Stimulated activated memory B cell treated with anti-CD40 and anti-IgM and Interleukin-4, amounts not matched to agents 10 μg/mL and 1 μg/mL and 100 μg/mL, for 72 hours (primary cell): Measurements from ENCODE around the gene TMEM263.
"Not testable (repeated sequence)": the region's sequence is repeated elsewhere in the genome, so short reads cannot be mapped to it uniquely, and the experiment has no call there.

Experiments used
- ATAC-seq: fragments of 150-1000 bp; cut with Tn5 transposase; 2 replicates; pipeline ENCODE4 v1.10.0; 2021
- H3K27ac Mint-ChIP-seq: one replicate; pipeline ENCODE4 v1.8.0; 2022; ENCODE audit warnings: mild to moderate bottlenecking, mixed read lengths
- H3K27me3 Mint-ChIP-seq: one replicate; pipeline ENCODE4 v1.8.0; 2022; ENCODE audit warnings: mixed read lengths
- H3K36me3 Mint-ChIP-seq: one replicate; pipeline ENCODE4 v1.8.0; 2022; ENCODE audit warnings: mixed read lengths
- H3K4me1 Mint-ChIP-seq: one replicate; pipeline ENCODE4 v1.8.0; 2022; ENCODE audit warnings: mixed read lengths
- H3K4me3 Mint-ChIP-seq: one replicate; pipeline ENCODE4 v1.8.0; 2022; ENCODE audit warnings: mild to moderate bottlenecking, moderate library complexity, mixed read lengths
- H3K9me3 Mint-ChIP-seq: one replicate; pipeline ENCODE4 v1.8.0; 2022; ENCODE audit warnings: mixed read lengths

The TMEM263 gene

GRCh38 chr12:106987846-106988245 is 32.1 kb downstream of the TMEM263 start:
- peaks cover 38% of the 10 kb centered on the region for H3K4me1 Mint-ChIP-seq
- peaks cover 27% of the 10 kb centered on the region for H3K36me3 Mint-ChIP-seq
- peaks cover 11% of the 10 kb centered on the region for H3K9me3 Mint-ChIP-seq
- ATAC-seq, result no peak
- H3K27ac Mint-ChIP-seq, result no peak overlapping the region
- H3K27me3 Mint-ChIP-seq, result no peaks in the 10 kb centered on the region
- H3K4me3 Mint-ChIP-seq, result peak overlapping the region; percentile 99

DNA sequence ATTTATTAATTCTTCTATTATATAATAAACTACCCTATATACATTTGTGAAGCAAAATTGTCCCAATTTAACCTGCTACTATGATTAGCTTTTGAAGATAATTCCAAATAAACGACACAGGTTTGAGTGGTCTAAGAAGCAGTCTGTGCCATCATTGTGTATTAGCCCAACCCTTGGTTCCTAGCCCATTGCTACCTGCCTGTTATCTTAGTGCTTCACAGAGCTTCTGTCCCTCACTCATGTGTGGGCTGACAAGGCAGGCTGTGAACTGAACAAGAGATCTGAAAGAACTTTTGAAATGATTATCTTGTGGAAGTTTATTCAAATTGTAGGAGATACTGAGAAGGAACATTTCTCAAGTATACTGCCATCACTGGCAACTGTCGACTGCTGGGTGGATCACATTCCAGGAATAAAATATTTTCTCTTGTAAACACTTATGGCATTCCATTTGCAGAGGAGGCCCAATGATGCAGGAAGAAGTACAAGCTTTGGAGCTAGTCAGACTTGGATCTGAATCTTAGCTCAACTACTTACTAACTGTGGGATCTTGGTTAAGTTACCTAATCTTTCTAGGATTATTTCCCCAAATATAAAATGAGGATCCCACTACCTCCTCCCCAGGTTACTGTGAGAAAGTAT is 39.0 kb downstream of the TMEM263 start:
- H3K27me3 Mint-ChIP-seq, result no peaks in the 10 kb centered on the region
- peaks cover 12% of the 10 kb centered on the region for H3K36me3 Mint-ChIP-seq
- no peak overlapping the region for H3K4me3 Mint-ChIP-seq
- no peaks in the 10 kb centered on the region for H3K4me1 Mint-ChIP-seq
- ATAC-seq, result no peak
- no peaks in the 10 kb centered on the region for H3K9me3 Mint-ChIP-seq
- no peak overlapping the region for H3K27ac Mint-ChIP-seq

GRCh38 chr12:106996102-106996501 is 40.4 kb downstream of the TMEM263 start:
- not testable (repeated sequence) for H3K27ac Mint-ChIP-seq, H3K27me3 Mint-ChIP-seq, H3K9me3 Mint-ChIP-seq, H3K4me1 Mint-ChIP-seq, ATAC-seq, H3K4me3 Mint-ChIP-seq
- H3K36me3 Mint-ChIP-seq, result peaks cover 12% of the 10 kb centered on the region

GRCh38 chr12:106997916-106998315 is 42.2 kb downstream of the TMEM263 start:
- peaks cover 4% of the 10 kb centered on the region for H3K9me3 Mint-ChIP-seq
- H3K36me3 Mint-ChIP-seq, result peaks cover 17% of the 10 kb centered on the region
- ATAC-seq, result no peak
- H3K4me1 Mint-ChIP-seq, result no peaks in the 10 kb centered on the region
- no peak overlapping the region for H3K27ac Mint-ChIP-seq
- H3K4me3 Mint-ChIP-seq, result no peak overlapping the region
- no peaks in the 10 kb centered on the region for H3K27me3 Mint-ChIP-seq

- no peaks in the 10 kb centered on the region for H3K27me3 Mint-ChIP-seq
- no peaks in the 10 kb centered on the region for H3K4me1 Mint-ChIP-seq
- H3K4me3 Mint-ChIP-seq, result no peak overlapping the region
- peaks cover 4% of the 10 kb centered on the region for H3K9me3 Mint-ChIP-seq
- peaks cover 17% of the 10 kb centered on the region for H3K36me3 Mint-ChIP-seq
- H3K27ac Mint-ChIP-seq, result no peak overlapping the region
- ATAC-seq, result no peak
These were observed 43.7 kb downstream of the TMEM263 start for GRCh38 chr12:106999446-106999845.

- H3K27ac Mint-ChIP-seq, H3K9me3 Mint-ChIP-seq, H3K36me3 Mint-ChIP-seq, H3K4me1 Mint-ChIP-seq, H3K27me3 Mint-ChIP-seq, H3K4me3 Mint-ChIP-seq, ATAC-seq: not testable (repeated sequence)
These were observed 47.0 kb downstream of the TMEM263 start for GRCh38 chr12:107002665-107003064.

DNA sequence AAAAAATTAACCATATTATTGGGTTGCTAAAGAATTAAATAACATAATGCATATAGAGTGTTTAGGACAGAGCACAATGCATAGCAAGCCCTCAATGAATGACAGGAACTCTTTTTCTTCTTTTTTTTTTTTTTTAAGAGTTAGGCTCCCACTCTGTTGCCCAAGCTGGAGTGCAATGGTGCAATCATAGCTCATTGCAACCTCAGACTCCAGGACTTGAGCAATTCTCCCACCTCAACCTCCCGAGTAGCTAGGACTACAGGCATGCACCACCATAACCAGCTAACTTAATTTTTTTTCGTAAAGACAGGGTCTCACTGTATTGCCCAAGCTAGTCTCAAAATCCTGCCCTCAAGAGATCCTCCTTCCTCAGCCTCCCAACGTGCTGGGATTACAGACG is 51.7 kb downstream of the TMEM263 start:
- Mint-ChIP-seq H3K36me3 (peaks cover 6% of the 10 kb centered on the region), H3K9me3 (peaks cover 7% of the 10 kb centered on the region), H3K4me1 (no peaks in the 10 kb centered on the region), H3K4me3 (no peak overlapping the region), H3K27me3 (peaks cover 17% of the 10 kb centered on the region), H3K27ac (no peak overlapping the region)
- no peak for ATAC-seq

GRCh38 chr12:107011519-107011918 is 55.8 kb downstream of the TMEM263 start:
- no peaks in the 10 kb centered on the region for H3K4me1 Mint-ChIP-seq
- H3K9me3 Mint-ChIP-seq, result peaks cover 3% of the 10 kb centered on the region
- H3K4me3 Mint-ChIP-seq, result no peak overlapping the region
- H3K27ac Mint-ChIP-seq, result no peak overlapping the region
- peaks cover 6% of the 10 kb centered on the region for H3K36me3 Mint-ChIP-seq
- peaks cover 17% of the 10 kb centered on the region for H3K27me3 Mint-ChIP-seq
- ATAC-seq, result no peak

DNA sequence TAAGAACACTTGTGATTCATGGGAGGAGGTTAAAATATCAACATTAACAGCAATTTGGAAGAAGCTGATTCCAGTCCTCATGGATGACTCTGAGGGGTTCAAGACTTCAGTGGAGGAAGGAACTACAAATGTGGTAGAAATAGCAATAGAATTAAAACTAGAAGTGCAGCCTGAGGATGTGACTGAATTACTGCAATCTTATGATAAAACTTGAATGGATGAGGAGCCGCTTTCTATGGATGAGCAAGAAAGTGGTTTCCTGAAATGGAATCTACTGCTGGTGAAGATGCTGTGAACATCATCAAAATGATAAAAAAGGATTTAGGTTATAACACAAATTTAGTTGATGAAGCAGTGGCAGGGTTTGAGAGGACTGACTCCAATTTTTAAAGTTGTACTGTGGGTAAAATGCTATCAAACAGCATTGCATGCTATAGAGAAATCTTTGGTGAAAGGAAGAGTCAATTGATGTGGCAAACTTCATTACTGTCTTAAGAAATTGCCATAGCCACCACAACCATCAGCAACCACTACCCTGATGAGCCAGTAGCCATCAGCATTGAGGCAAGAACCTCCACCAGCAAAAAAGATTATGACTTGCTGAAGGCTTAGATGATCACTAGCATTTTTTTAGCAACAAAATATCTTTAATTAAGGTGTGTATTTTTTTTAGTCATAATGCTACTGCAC is 57.2 kb downstream of the TMEM263 start:
- no peak overlapping the region for H3K27ac Mint-ChIP-seq

GRCh38 chr12:107014055-107014454 is 58.3 kb downstream of the TMEM263 start:
- Mint-ChIP-seq H3K4me3 (no peak overlapping the region), H3K27me3 (peaks cover 2% of the 10 kb centered on the region), H3K4me1 (no peaks in the 10 kb centered on the region), H3K27ac (no peak overlapping the region), H3K9me3 (no peaks in the 10 kb centered on the region), H3K36me3 (peaks cover 14% of the 10 kb centered on the region)
- ATAC-seq, result no peak

More for the DNA sequence above, 57.2 kb downstream of the TMEM263 start:
- Mint-ChIP-seq H3K27me3 (peaks cover 14% of the 10 kb centered on the region), H3K4me3 (no peak overlapping the region), H3K9me3 (peaks cover 3% of the 10 kb centered on the region), H3K36me3 (peaks cover 18% of the 10 kb centered on the region), H3K4me1 (no peaks in the 10 kb centered on the region)
- ATAC-seq, result no peak

- ATAC-seq, result no peak
- Mint-ChIP-seq H3K27me3 (no peaks in the 10 kb centered on the region), H3K4me3 (no peak overlapping the region), H3K4me1 (no peaks in the 10 kb centered on the region), H3K9me3 (peaks cover 5% of the 10 kb centered on the region), H3K27ac (no peak overlapping the region), H3K36me3 (peaks cover 20% of the 10 kb centered on the region)
These were observed 61.3 kb downstream of the TMEM263 start for GRCh38 chr12:107017042-107017441.

DNA sequence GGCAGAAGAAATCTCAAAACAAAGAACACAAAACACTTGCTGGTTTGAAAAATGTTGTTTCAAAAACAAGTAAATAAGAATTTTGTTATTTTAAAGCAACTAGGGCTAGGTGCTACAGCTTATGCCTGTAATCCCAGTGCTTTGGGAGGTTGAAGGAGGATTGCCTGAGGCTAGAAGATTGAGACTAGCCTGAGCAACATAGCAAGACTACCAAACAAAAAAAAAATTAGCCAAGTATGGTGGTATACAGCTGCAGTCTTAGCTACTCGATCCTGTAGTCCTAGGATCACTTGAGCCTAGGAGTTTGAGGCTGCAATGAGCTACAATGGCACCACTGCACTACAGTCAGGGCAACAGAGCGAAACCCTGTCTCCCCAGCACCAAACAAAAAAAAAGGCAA is 63.8 kb downstream of the TMEM263 start:
- H3K4me3 Mint-ChIP-seq, result no peak overlapping the region
- no peaks in the 10 kb centered on the region for H3K4me1 Mint-ChIP-seq
- no peak overlapping the region for H3K27ac Mint-ChIP-seq
- H3K27me3 Mint-ChIP-seq, result no peaks in the 10 kb centered on the region
- H3K9me3 Mint-ChIP-seq, result peaks cover 5% of the 10 kb centered on the region
- no peak for ATAC-seq
- peaks cover 20% of the 10 kb centered on the region for H3K36me3 Mint-ChIP-seq
